Activated CD4-positive, CD25-positive, alpha-beta regulatory T cell treated with anti-CD3 and anti-CD28 coated beads, Interleukin-2, amount 50 U/mL, for 72 hours (primary cell): ENCODE measurements around the gene RNF150.
"Not testable (repeated sequence)": the region's sequence is repeated elsewhere in the genome, so short reads cannot be mapped to it uniquely, and the experiment has no call there.

ENCODE experiments used
- DNase-seq: peaks from one replicate; pipeline ENCODE4 v3.0.0; 2021

Gene RNF150

GRCh38 chr4:141133146-141133998 is at the start of gene RNF150:
Gene RNF150, minus strand, starts transcription at chr4:141133469.
- peak; percentile 34 for DNase-seq

DNA sequence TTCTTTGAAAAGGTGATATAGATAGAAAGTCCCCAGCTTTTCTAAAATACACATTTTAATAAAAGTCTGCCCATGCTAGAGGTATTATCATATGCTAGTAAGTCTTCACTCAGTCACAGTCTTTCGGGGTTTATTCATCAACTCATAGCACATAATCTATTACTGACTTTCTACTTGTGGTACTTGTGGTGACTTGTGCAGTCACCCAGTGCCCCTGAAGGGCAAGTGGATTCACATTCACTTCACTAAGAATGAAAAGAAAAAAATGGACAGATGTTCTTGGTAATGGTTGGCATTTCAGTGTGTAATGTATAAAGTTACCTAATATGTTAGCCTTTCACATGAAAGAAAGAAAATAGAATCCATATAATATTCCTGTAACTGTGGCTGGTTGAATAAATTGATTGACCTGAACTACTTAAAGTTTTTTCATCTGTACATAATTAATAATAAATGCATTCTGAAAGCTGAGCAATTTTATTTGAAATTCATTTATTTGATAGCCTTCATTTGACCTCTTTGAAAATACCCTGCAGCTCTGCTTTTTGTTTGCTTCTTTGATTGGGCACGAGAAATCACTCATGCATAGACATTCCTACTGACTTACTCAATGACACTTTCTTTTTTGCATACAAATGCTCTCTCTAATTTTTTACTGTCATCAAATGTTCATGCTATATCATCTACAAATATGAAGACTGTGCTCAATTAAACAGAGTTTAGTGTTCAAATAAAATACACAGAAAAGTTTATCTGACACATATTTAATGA is 47.9 kb upstream of the RNF150 start:
- DNase-seq: no peak

DNA sequence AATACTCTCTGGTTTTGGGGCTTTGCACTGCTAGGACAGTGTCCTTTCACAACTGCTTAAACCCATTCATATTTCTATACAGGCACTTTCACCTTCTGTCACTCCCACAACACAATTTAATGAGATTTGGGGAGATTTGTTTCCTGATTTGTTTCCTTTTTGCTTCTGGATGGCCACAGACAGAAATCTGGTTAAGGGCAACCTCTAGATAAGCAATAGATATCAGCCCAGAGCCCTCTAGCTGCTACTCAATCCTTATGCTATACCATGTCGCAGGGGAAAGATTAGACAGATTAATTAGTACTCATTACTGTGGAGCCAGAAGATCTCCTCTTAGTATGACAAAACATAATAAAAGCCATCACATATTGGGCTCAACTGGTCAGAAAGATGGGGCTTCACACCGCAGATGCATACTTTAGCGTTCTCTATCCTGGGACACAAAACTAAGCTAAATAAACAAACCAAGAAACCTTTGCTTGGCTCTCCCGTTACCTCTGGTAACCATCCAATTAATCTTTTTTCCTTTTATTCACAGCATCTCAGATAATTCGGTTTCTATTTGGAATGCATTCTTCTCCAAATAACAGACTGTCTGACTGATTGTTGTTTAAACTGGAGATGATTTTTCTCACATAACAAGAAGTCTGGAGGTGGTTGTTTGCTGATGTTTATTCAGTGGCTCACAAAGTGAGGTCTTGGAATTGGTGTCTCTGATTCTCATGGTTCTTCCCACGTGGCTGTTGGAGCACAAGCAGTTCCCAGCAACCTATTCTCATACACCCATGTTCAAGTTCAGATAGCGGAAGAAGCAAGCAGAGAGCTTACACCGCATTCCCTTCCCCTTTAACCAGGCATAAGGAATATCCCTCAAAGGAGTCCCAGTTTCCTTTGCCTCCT is 46.5 kb upstream of the RNF150 start:
- no peak for DNase-seq

GRCh38 chr4:141177171-141177570 is 43.9 kb upstream of the RNF150 start:
- no peak for DNase-seq

DNA sequence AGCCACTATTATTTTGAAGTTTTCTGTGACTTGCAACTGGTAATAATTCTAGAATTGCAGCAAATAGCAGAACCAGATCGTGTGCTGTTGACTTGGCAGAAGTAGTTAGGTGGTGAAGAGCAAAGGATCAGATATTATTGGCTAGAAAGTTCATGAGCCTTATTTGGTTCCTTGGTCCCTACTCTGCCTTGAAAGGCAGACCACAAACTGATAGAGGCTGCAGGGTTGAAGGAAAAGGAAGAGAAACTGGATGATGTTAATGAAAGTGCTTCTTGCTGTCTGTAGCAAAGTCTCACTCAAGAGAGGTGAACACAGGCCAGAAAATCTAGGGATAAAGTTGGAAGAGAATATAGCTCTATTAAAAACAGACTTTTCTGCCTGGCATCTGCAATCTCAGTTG is 41.2 kb upstream of the RNF150 start:
- DNase-seq: no peak

- no peak for DNase-seq
Observed at GRCh38 chr4:141170671-141171070, 37.4 kb upstream of the RNF150 start.

- DNase-seq: no peak
Observed at GRCh38 chr4:141169391-141169790, 36.1 kb upstream of the RNF150 start.

- DNase-seq: not testable (repeated sequence)
Observed at GRCh38 chr4:141165001-141165400, 31.7 kb upstream of the RNF150 start.

- DNase-seq: no peak
Observed at GRCh38 chr4:141159027-141159426, 25.8 kb upstream of the RNF150 start.

DNA sequence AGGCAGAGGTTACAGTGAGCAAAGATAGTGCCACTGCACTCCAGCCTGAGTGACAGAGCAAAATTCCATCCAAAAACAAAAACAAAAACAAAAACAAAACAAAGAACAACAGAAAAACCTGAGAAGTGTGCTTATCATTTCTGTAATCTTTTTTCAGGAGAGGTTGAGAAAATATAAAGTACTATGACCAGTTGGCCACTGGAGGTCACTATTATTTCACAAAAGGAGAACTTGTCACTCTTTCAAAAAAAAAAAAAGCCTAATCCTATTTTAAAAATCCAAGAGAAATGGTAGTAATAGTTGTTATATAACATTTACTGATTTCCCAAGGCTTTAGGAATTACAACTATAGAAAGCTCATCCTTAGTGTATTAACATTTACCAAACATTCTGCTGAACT is 24.9 kb upstream of the RNF150 start:
- no peak for DNase-seq

GRCh38 chr4:141155586-141155985 is 22.3 kb upstream of the RNF150 start:
- DNase-seq: no peak

DNA sequence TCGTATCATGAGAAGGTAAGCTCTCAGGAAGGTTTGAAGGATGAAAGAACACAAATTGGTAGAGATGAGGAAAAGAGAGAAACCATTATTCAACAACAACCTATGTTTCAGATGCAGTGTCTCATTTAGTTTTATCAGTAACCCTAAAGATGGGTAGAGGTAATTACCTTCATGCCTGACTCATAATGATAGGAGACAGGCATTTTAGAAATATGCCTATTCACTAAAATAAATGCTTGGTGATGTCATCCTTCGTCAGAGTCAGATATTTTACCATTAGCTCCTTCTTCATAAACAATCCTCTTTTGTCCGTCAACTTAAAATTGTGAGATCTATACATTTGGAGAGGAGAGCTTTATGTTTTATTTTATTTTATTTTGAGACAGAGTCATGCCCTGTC is 21.5 kb upstream of the RNF150 start:
- DNase-seq: no peak

- DNase-seq: no peak
Observed at GRCh38 chr4:141153751-141154510, 20.7 kb upstream of the RNF150 start.

- DNase-seq: no peak
Observed at GRCh38 chr4:141144207-141144606, 10.9 kb upstream of the RNF150 start.

- DNase-seq: no peak
Observed at GRCh38 chr4:141142423-141142822, 9.2 kb upstream of the RNF150 start.

- no peak for DNase-seq
Observed at GRCh38 chr4:141140391-141141200, 7.3 kb upstream of the RNF150 start.

- DNase-seq: no peak
Observed at GRCh38 chr4:141133999-141134995, 1.0 kb upstream of the RNF150 start.

- no peak for DNase-seq
Observed at GRCh38 chr4:141132709-141133145, 542 bp downstream of the RNF150 start.

DNA sequence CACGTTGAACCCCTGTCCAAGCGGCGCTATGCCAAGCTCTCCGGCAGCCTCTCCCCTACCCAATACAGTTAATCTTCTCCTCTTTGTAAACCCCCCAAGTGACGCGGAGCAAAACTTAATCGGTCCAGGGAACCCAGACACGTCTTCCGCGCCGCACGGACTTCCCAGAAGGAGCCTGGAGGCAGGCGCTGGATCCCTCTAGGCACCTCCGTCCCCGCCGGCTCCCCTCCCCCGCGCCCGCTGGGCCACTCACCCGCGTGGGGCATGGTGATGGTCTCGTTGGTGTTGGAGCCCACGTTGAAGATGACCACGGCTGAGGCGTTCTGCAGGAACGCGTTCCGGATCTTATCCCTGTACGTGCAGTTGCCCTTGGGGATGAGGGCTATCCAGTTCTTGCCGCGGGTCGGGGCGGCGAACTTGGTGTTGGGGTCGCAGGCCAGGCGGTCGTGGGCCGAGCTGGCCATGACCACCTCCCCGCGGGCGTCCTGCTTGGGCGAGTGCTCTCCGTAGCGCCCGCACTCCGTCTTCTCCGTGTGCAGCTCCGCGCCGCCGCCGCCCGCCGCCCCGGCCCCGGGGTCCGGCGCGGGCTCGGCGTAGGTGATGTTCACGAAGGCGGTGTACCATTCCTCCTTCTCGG is 1.1 kb downstream of the RNF150 start:
- DNase-seq: no peak

DNA sequence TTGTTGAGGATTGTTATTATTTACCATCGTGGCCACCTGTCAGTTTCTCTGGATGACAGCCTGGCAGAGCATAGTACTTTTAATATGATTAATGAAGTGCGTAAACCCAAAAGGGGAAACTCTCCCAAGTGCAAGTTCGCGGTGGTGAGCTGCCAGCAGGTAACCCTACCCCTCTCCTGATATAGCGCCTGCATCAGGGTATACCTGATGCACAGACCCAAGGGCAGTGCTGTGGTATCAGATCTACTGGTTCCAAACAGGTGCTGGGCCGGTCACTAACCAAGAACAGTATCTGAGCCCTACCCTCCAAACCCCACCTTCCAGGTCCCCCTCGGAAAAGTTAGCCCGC is 1.6 kb downstream of the RNF150 start:
- DNase-seq: no peak
